Hypothalamus (tissue), 51 donors: ENCODE data around the gene ELFN2.
A peak's percentile ranks its signal among the peaks of the same experiment; 100 is the strongest.

Experiments
- DNase-seq, 51 donors: peaks; one replicate each; lab custom pipeline; 2025; lab: John Stamatoyannopoulos, UW

ELFN2 gene

DNA sequence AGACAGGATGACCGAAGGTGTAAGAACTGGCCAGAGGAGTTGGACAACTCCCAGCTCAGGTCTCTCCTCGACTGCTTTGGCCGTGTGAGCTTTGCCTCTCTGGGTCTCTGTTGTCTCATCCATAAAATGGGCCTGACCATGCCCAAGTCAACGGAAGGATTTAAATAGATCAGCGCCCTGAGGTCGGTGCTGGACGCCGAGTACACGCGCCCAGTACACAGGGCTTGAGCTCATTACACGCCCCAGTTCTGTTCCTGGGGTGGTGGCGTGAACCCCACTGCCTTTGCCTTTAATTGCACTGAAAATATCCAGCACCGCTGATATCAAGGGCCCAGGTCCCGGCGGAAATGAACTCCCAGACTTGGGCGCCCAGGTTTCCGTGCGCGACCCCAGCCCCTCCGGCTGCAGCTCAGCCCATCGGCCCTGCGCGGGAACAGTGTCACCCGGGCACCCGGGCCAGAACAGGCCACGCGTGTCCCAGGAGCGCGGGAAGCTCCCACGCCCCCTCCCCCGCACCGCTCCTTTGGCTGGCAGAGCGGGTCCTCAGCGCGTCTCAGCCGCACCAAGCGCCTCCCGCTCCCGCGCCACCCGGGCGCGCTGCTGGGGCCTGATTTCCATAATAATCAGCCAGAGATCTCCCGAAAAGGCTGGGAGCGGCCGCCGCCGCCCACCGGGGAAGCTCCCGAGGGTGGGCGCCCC is 102.8 kb downstream of the ELFN2 start:
- peak in 2 of 51 donors; percentile 12 to 21 for DNase-seq

DNA sequence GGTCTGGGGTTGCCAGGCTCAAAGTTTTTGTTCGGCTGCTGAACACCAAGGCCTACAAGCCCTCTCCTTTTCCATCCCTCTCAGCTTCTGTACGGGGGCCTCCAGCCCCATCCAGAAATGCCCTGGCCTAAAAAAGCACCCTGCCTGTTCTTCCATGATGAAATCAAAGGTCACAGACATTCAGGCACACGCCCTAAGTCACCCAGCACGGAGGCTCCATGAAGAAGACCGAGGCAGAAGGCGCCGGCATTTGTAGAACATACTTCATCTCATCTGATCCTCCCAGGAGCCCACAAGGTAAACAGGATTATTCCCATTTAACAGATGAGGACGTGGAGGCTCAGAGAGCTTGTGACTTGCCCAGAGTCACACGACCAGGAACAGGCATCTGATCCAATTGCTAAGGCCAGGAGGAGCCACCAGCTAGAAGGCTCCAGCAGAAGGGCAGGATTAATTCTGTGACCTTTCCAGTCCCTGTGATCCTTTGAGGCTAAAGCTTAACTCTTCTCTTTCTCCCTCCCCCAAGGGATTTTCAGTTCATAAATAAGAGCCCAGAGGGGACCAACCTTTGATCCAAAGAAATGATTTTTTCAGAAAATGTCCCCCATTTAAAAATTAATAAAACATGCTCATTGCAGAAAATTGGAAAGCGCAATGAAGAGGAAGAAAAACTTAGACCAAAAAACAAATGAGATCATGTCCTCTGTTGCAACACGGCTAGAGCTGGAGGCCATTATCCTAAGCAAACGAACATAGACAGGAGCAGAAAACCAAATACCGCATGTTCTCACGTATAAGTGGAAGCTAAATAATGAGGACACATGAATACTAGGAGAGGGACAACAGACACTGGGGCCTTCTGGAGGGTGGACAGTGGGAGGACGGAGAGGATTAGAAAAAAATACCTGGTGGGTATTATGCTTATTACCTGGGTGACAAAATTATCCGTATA is 106.3 kb downstream of the ELFN2 start:
- DNase-seq, result no peak

DNA sequence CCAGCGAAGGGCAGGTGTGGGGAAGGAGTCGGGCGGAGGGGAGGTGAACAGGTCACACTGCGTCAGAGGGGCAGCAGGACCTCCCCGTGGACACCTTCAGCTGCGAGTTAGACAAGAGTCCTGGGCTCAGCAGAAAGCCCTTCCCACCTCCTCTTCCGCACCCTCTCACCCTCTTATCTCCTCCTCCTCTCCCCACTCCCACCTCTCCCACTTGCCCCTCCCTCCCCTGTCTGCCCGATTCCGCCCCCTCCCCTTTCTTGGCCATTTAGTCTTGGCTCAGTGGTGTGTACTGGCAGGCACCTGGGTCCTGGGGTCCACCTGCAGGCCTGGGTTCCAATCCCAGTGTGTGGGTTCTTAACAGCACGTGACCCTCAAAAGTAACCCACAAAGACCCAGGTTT is 107.8 kb downstream of the ELFN2 start:
- no peak for DNase-seq

DNA sequence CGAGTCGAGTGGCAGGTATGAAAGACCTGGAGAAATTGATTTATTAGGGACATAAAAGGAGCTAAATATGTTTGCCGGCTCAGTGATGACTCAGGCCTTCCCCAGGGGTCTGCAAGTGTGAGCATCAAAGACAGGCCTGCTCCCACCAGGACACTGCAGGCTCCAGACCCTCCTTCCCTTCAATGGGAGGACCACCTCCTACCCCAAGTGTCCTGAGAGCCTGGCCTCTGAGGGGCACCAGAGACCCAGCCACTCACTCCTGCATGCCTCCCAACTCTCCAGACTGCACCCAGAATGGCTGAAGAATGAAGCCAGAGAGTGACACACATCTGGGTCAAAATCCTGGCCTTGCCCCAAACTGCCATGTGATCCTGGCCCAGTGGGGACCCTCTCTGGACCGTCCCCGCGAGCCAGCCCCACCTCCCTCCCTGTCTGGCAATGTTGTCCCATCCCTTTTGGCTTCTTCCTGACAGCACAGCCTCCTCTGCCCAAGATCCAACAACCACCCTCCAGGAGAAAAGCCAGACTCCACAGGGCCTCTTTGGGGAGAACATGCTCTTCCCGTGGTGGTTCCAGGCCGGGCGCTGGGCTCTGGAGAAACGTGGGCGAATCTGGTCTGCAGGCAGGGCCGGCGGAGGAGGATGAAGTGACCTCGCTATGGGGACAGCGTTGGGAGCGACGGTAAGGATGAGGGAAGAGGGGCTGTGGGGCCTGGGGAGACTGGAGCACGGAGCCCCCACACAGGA is 108.7 kb downstream of the ELFN2 start:
- DNase-seq, result no peak
